Measurements from ENCODE around the gene LRIG2. TPM values are rescaled to one million over a fixed set of nuclear protein-coding genes. Genes with fewer than 3 reads are reported as not detected.

LRIG2 gene
- total and polyA plus RNA-seq, 2 experiments from 2014 or later = 10.0 to 40.4 TPM

- Histone ChIP-seq H2AFZ (no peak overlapping the region), H3K79me2 (replicated peaks; ENCODE audit: insufficient read depth) (no peaks in the 10 kb centered on the region), H3K9me2 (ENCODE audit: insufficient read depth) (no peaks in the 10 kb centered on the region), H3K27me3 (ENCODE audit: insufficient read depth) (no peaks in the 10 kb centered on the region), H3K27ac (ENCODE audit: low read depth) (no peak overlapping the region), H3F3A (replicated peaks; ENCODE audit: low read depth) (peaks cover 5% of the 10 kb centered on the region; the same call in 1 of the 2 replicates), H3K4me1 (ENCODE audit: insufficient read depth) (no peaks in the 10 kb centered on the region), H3K4me3 (no peak overlapping the region), H3K4me2 (no peak overlapping the region), H3K36me3 (ENCODE audit: insufficient read depth) (peaks cover 78% of the 10 kb centered on the region), H4K20me1 (replicated peaks; ENCODE audit: insufficient read depth) (peaks cover 3% of the 10 kb centered on the region; the same call in 1 of the 2 replicates)
- no peaks in the 10 kb centered on the region for H3K27me3 Mint-ChIP-seq (ENCODE audit: insufficient read depth, low read depth, poor library complexity)
- H3K4me3 Mint-ChIP-seq = no peak overlapping the region
- no peaks in the 10 kb centered on the region for H3K9me3 Mint-ChIP-seq
- DNase-seq (ENCODE audit: low spot score) (no peak), ATAC-seq (no peak)
- TF ChIP-seq CREB1 (CRISPR knock-in tag; IDR thresholded peaks at IDR 0.05; ENCODE audit: low read depth) (no peak), REST (IDR thresholded peaks at IDR 0.05; ENCODE audit: unreplicated experiment) (no peak), STAT1 (IDR thresholded peaks at IDR 0.05; ENCODE audit: unreplicated experiment) (no peak), POLR2AphosphoS5 (IDR thresholded peaks at IDR 0.05; ENCODE audit: low read depth) (no peak), ZNF114 (CRISPR knock-in tag; IDR thresholded peaks at IDR 0.05) (no peak), ZNF331 (CRISPR knock-in tag; IDR thresholded peaks at IDR 0.05; ENCODE audit: low read depth) (no peak), ZNF462 (CRISPR knock-in tag; IDR thresholded peaks at IDR 0.05) (no peak), EZH2phosphoT487 (IDR thresholded peaks at IDR 0.05; ENCODE audit: unreplicated experiment) (no peak), EZH2 (IDR thresholded peaks at IDR 0.05; ENCODE audit: low read depth, unreplicated experiment) (no peak), JUNB (IDR thresholded peaks at IDR 0.05; ENCODE audit: unreplicated experiment) (no peak), NANOG (IDR thresholded peaks at IDR 0.05; ENCODE audit: borderline replicate concordance) (no peak)
- TF ChIP-seq, protein P1, sequence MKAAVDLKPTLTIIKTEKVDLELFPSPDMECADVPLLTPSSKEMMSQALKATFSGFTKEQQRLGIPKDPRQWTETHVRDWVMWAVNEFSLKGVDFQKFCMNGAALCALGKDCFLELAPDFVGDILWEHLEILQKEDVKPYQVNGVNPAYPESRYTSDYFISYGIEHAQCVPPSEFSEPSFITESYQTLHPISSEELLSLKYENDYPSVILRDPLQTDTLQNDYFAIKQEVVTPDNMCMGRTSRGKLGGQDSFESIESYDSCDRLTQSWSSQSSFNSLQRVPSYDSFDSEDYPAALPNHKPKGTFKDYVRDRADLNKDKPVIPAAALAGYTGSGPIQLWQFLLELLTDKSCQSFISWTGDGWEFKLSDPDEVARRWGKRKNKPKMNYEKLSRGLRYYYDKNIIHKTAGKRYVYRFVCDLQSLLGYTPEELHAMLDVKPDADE (IDR thresholded peaks at IDR 0.05) = no peak
- TF ChIP-seq, protein P2, sequence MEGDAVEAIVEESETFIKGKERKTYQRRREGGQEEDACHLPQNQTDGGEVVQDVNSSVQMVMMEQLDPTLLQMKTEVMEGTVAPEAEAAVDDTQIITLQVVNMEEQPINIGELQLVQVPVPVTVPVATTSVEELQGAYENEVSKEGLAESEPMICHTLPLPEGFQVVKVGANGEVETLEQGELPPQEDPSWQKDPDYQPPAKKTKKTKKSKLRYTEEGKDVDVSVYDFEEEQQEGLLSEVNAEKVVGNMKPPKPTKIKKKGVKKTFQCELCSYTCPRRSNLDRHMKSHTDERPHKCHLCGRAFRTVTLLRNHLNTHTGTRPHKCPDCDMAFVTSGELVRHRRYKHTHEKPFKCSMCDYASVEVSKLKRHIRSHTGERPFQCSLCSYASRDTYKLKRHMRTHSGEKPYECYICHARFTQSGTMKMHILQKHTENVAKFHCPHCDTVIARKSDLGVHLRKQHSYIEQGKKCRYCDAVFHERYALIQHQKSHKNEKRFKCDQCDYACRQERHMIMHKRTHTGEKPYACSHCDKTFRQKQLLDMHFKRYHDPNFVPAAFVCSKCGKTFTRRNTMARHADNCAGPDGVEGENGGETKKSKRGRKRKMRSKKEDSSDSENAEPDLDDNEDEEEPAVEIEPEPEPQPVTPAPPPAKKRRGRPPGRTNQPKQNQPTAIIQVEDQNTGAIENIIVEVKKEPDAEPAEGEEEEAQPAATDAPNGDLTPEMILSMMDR (conservative IDR thresholded peaks at IDR 0.05; ENCODE audit: low read depth in 2 of 2) = no peak
- no peak overlapping the region for H3K27ac Mint-ChIP-seq
- peaks cover 88% of the 10 kb centered on the region for H3K36me3 Mint-ChIP-seq (ENCODE audit: low read depth)
- H3K4me1 Mint-ChIP-seq = no peaks in the 10 kb centered on the region
Observed at GRCh38 chr1:113101588-113101987, 28.6 kb downstream of the LRIG2 start.
